Activated T-helper 1 cell treated with anti-CD3 and anti-CD28 coated beads, Interleukin-2, amount 50 U/mL, for 16 hours (primary cell): Measurements from ENCODE around the gene GALNT9.
"Not testable (repeated sequence)": the region's sequence is repeated elsewhere in the genome, so short reads cannot be mapped to it uniquely, and the experiment has no call there.

Source experiments
- DNase-seq, 2 donors: peaks; one replicate each; pipeline ENCODE4 v3.0.0-alpha.2; 2020; ENCODE audit warnings: low read depth in 1 of 2, low spot score in 1 of 2

Gene GALNT9

DNA sequence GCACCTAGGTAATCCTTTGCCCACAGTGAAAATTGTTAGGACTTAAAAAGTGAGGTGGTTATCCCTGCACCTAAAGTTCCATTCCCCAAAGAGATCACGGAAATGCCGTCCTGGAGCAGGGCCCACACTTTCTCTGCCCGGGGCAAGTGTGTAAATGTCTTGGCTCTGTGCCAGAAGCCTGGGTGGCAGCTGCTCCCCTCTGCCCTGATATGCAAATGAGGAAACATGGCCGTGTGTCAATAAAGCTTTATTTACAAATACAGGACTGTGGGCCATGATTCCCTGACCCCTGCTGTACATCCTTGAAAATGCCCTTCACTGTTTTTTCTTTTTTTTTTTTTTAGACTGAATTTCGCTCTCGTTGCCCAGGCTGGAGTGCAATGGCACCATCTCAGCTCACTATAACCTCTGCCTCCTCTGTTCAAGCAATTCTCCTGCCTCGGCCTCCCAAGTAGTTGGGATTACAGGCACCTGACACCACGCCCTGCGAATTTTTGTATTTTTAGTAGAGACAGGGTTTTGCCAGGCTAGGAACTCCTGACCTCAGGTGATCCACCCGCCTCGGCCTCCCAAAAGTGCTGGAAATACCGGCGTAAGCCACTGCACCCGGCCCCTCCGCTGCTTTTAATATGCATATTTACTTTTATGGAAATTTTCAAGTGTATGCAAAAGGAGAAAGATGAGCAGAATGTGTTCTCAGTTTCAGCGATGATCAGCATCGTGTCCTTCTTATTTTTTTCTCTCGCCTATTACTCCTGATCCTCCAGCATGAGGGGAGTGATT is 75.5 kb downstream of the GALNT9 start:
- no peak for DNase-seq

DNA sequence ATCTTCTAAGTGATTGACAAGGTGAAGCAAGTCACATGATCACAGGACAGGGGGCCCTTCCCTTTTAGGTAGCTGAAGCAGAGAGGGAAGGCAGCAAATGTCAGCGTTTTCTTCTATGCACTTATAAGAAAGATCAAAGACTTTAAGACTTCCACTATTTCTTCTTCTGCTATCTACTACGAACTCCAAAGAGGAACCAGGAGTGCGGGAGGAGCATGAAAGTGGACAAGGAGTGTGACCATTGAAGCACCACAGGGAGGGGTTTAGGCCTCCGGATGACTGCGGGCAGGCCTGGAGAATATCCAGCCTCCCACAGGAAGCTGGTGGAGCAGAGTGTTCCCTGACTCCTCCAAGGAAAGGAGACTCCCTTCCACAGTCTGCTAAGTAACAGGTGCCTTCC is 76.4 kb downstream of the GALNT9 start:
- DNase-seq: not testable (repeated sequence)

DNA sequence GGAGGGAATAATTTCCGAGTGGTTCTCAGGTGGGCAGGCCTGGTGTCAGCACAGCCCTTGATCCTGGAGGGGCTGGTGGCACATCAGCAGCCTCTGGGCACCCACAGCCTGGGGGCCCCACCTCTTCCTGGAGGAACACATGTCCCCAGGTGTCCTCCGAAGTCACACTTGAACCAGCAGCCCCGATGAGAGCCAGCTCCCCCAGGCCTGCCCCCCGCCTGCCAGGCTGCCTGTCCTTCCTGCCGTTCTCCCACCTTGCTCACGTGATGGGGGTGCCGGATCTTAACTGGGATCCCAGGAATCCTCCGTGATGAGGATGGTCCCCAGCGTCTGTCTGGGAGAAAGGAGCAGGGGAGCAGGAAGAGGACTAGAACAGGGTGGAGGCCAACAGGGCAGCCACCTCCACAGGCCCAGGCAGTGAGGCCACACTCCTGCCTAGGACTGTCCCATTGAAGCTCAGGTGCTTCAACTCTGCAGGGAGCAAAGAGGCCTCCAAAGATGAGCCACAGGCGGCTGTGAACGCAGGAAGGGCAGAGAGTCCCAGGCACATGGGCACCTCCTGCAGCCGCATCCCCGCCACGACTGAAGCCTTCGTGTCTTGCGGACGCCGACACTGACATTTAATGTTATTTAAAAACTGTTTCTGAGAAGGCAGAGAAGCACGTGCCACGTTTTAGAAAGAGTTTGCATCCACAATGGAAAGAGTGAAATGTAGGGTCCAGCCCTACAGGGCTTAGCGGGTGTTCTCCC is 77.5 kb downstream of the GALNT9 start:
- DNase-seq: no peak

DNA sequence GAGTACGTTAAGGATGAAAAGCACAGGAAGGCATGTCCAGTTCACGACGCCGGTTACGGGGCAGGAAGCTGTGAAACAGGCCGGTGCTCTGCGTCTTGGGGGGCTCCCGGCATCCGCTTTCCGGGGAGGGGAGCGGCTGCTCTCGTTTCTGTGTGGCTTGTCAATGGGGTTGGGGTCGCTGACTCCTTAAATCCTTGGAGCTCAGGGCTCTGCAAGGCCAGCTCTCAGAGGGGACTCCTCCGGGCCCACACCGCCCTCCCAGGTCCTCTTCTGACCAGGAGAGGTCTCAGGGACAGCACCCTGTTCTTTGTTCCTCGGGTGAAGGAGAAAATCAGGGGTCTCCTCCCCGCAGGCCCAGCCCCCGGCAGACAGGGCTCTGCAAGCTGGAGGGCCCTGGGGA is 78.1 kb downstream of the GALNT9 start:
- no peak for DNase-seq

DNA sequence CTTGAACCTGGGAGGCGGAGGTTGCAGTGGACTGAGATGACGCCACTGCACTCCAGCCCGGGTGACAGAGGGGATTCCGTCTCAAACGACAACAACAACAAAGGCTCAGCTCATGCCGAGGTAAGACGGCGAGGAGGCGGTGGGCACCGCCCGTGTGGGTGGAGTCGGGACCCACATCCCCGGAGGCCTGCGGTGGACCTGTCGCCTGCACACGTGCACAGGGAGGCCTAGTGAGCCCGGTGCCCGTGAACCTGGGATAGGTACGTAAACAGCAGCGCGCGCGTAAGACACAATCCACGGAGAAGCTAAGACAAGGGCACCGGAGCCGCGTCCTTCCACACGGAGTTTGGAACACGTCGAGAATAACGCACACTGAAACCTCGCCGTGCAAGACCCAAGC is 78.7 kb downstream of the GALNT9 start:
- no peak for DNase-seq

DNA sequence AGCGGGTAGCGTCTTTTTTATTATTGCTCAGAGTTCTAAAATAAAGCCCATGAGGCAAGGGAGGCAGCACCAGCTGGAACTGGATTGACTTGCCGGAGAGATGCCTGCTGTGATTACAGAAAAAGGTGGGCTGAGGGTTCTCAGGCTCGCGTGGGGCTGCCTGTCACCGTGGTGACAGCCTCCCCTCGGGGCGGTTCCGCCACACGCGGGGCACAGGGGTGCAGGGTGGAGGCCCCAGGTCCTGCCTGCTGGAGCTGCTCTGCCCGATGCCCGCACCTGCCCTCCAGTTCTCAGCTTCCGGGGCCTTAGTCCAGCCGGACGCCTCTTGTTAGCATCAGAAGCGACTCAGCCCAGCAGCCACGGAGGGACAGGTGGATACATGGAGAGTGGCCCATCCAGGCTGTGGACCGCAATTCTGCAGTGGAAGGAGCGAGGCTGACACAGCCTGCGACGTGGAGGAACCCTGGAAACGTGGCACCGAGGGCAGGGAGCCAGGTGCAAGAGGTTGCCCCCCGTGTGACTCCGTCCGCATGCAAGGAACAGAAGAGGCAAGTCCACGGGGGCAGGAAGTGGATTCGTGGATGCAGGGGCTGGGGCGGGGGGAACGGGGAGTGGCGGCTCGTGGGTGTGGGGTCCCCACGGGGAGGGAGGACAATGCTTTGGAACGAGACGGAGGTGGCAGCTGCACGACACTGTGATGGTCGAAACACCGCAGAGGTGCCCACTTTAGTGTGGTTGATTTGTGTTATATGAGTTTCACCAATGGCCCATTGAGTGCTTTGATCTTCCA is 79.5 kb downstream of the GALNT9 start:
- no peak for DNase-seq

DNA sequence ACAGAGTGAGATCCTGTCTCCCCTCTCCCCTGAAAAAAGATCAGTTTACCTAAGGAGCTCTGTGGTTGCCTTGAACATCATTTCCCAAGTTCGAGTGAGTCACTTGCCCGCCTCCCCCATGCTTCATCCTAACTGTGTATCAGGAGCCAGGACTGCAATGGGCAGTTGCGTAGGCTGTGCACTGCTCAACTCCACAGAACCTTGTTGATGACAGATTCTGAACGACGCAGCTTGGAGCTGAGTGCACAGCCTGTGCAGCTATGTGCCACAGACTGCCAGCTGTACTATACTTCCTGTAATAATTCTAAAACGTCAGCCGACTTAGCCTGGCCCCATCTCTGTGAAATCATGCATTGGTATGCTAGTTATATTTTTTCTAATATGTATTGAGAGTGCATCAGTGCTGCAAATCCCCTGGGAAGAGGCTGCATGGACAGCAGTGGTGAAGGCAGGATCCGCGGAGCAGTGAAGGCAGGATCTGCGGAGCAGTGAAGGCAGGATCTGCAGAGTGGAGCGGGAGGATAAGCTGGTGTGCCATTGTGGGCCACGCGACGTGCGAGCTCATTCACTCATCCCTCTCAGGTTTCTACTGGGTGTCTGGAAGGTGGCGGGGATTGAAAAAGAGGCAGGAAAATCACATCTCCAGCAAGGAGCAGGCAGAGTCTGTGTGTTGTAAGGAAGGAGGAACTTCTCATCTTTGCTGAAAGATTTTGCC is 80.8 kb downstream of the GALNT9 start:
- no peak for DNase-seq

DNA sequence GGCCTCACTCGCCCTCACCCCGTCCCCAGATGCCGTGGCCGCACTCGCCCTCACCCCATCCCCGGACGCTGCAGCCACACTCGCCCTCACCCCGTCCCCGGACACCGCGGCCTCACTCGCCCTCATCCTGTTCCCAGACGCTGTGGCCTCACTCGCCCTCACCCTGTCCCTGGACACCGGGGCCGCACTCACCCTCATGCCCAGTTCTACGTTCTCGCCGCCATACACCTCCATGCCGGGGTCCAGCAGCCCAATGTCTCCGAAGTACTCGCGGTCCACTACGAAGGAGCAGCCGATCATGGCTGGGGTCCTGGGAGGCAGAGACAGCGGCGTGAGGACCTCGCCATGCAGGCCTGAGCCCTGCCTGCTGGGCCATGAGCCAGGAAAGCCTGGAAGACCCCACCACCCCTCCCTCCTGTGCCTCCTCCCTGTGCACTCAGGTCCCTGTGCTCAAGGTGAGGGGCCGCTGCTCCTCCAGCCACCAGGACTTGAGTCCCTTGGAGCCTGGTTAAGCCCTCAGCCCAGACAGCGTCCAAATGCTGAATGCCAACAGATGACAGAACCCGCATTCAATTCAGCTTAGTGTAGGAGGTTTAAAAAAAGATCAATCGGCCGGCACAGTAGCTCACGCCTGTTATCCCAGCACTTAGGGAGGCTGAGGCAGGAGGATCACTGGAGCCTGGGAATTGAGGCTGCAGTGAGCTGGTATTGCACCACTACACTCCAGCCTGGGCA is 81.5 kb downstream of the GALNT9 start:
- no peak for DNase-seq

DNA sequence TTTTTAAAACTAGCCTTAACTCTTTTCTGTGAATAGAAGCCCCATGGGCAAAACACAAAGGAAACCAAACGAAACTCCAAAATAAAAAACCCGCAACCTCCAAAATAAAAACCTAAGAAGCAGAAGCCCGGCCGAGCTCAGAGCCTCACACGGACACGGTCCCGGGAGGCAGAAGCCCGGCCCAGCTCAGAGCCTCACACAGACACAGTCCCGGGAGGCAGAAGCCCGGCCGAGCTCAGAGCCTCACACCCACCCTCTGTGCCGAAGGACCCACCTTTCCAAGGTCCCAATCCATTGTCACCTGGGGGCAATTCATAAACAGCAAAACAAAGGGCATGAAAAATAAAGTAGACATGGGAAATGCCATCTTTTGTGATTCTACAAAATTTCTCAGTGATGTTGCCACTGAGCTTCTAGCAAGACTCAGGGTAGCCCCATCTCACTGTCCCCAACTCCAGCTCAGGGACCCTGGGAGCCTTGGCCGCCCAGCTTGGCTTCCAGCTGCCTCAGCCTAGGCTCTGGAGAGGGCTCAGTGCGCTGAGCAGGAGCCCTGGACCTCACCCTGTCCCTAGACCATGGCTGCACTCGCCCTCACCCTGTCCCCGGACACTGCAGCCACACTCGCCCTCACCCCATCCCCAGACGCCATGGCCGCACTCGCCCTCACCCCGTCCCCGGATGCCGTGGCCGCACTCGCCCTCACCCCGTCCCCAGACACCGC is 82.2 kb downstream of the GALNT9 start:
- DNase-seq: no peak

DNA sequence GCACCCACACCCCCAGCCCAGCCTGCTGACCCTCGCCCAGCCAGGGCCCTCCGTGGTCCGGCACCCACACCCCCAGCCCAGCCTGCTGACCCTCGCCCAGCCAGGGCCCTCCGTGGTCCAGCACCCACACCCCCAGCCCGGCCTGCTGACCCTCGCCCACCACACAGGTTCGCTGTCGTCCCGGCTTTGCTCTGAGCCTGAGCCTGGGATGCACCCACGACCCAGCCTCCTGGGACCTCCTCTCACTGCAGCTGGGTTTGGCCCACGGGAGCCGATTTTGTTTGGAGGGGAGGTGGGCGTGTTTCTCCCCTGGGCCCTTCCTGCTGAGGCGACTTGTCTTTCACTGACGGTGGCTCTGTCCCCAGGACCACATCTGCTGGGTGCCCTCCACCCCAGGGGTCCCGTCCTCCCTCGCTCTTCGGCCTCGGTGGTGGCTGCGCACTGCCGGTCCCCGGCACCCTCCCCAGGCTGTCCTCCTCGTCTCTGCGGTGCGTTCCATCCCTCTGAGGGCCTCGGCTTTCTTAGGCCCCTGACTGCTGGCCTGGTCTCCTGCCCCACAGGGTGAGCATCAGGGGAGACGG is 83.8 kb downstream of the GALNT9 start:
- no peak for DNase-seq

DNA sequence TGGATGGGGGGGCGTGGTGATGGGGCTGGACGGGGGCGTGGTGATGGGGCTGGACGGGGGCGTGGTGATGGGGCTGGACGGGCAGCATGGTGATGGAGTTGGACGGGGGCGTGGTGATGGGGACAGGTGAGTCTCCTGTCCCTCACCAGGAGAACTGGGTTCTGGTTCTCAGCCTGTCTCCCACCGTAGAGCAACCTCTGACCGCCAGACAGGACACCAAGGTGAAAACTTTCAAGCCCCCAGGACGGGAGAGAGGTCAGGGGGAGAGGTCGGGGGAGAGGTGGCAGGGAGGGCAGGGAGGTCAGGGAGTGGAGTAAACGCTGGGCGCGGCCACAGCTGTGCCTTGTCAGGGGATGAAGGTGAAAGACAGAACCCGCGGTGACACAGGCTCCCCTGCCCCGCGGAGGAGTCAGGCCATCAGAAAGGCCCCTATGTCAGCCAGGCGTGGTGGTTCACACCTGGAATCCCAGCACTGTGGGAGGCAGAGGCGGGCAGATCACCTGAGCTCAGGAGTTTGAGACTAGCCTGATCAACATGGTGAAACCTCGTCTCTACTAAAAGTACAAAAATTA is 84.6 kb downstream of the GALNT9 start:
- no peak for DNase-seq

DNA sequence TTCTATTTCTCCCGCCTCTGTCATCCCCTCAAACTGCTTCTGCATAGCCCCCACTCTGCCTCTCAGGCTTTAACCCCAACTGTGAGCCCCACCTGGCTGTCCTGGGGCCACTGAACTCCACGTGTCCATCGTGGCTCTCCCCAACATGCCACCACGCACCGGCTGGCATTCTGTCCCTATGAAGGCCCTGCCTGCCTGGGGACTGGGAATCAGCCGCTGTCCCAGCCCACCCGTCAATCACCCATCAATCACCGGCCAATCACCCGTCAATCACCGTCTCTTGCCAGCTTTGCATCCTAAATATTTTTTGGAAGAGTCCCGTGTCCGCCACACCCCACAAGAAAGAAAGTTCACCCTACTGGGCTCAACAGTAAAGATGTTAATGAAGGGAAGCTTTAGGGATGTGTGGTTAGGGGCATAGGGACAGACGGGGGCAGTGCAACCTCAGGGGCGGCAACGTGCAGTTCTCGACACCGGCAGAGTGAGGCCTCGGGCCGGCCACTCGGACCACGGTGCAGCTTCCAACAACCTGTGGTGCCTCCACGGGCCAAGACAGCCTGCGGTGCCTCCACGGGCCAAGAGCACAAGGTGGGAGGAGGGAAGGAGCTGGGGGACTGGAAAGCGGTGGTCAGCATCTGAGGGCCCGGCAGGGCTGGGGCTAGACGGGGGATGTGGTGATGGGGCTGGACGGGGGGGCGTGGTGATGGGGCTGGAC is 85.6 kb downstream of the GALNT9 start:
- DNase-seq: no peak

DNA sequence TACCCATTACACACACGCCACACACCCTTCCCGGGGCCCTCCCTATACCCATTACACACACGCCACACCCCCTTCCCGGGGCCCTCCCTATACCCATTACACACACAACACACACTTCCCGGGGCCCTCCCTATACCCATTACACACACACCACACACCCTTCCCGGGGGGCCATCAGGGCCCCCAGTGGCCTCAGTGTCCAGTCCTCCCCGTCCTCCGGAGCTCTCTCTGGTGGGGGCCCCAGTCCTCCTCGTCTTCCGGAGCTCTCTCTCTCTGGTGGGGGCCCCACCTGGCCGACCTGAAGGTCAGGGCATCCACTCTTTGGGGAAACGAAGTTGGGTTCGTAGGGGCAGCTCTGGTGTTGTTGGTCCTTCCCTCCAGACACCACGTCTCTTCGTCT is 86.2 kb downstream of the GALNT9 start:
- not testable (repeated sequence) for DNase-seq

DNA sequence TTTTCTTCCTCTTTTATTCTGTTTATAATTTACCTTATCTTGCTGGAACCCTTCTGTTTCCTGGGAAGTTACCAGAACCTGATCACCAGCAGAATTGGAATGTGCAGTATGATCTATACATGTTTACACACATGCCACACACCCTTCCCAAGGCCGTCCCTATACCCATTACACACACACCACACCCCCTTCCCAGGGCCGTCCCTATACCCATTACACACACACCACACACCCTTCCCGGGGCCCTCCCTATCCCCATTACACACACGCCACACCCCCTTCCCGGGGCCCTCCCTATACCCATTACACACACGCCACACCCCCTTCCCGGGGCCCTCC is 88.8 kb downstream of the GALNT9 start:
- DNase-seq: not testable (repeated sequence)

DNA sequence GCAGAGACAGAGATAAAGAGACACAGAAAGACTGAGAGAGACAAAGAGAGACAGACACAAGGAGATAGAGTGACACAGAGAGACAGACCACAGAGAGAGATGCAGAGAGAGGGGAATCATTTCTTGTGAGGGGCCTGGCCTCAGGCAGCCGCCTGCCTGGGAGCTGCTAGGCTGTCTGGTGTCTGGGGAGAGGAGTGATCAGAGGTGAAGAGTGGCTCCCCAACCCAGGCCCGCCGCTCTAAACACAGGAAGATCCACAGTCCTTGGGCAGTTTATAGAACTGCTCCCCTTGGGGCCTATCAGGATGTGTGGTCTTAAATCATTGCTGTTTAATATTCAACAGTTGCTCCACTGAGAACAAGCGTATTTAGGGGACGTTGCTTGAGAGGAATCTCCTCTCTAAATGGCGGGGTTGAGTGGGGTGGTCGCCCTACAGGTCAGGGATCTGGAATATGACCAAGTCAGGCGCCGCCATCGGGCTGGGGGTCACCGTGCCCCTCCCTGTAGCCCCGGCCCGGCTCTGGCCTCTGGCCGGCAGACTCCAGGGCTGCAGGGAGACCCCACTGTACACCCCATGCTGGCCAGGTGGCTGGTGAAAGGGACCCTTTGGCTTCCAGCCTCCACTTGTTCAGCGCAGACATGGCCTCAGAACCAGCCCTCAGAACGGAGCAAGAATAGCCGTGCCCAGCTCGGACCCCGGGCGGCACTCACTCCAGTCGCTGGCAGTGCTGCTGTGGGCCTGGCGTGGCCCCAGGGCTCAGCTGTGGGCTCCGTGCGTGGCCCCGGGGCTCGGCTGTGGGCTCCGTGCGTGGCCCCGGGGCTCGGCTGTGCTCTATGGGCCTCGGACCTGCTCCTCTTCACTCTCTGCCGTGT is 89.4 kb downstream of the GALNT9 start:
- no peak for DNase-seq

DNA sequence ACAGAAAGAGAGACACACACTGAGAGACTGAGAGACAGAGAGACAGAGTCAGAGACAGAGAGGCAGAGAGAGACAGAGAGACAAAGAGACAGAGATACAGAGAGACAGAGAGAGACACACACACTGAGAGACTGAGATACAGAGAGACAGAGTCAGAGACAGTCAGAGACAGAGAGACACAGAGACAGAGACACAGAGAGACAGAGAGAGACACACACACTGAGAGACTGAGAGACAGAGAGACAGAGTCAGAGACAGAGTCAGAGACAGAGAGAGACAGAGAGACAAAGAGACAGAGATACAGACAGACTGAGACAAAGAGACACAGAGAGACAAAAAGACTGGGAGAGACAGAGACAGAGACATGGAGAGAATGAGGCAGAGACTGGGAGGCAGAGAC is 90.0 kb downstream of the GALNT9 start:
- DNase-seq: no peak

DNA sequence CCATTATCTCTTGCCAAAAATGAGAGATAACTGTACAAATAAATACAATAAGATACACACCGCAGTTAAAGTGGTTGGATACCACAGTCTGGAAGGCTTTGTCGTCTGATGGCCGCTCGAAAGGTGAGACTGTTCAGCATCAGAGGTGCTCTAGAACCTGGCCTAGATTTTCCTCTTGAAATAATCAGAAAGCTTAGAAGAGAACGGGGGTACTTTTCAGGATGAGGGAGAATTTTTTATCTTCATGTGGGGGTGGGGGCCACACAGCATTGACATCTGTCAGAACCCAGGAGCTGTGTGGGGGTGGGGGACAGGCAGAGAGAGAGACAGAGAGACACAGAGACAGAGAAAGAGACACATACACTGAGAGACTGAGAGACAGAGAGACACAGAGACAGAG is 90.5 kb downstream of the GALNT9 start:
- no peak for DNase-seq

DNA sequence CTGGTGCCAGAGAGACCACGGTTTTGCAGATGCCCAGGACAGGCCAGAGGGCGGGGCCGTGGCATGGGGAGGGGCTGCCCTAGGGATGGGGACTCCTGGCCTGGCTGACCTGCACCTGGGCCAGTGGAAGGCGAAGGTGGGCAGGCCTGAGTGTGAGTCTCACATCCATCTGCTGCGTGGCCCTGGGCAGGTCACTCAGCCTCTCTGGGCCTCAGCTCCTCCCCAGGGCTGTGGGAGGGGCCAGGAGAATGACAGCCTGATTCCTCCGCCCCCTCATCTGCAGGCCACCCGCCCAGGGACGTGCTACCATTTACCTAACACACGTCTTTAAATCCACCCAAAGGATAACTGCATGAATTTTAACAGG is 90.9 kb downstream of the GALNT9 start:
- DNase-seq: no peak
